Fibroblast of upper back skin (primary cell): ENCODE results near the gene BRD4.

Experiments used
- DNase-seq: peaks from one replicate; pipeline ENCODE4 v3.0.0-alpha.2; 2013

Gene BRD4

DNA sequence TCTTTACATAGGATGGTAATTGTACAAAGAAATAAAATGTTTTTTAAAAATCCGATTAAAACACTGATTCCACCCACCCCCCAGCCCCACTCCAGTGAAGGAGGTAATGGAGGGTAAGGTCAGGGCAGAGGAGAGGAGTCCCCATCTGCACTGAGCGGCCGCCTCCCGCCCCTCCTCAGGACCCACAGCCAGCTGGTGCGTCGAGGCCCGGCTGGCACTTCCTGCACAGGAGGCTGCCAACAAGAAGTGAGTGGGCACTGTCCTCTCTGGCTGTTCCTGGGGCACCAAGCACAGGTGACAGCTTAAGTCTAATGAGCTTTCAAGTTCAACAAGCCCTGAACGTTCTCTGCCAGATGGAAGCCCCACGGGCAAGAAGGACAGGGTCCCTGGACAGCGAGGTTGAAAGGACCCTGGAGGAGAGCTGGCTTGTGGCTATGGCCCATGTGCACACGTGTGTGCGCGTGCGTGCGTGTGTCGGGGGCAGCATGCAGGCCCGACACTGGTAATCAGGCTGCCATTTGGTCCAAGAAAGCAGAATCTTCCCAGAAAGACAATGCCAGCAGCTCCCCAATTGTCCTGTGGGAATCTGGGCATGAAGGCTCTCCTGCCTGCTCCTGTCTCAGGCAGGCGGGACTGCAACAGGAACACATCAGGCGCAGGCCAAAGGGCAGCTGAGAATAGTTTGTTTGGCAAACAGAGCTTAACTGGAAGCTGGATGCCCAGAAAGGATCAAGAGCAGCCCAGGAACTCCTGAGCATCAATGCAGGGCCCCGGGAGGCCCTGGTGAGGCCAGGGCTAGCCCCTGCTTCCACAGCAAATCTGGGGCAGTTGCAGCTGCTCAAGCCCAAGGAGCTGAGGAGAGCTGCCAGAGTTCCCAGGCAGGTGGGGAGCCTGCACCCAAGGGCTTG is 85.0 kb downstream of the BRD4 start:
- DNase-seq = no peak

DNA sequence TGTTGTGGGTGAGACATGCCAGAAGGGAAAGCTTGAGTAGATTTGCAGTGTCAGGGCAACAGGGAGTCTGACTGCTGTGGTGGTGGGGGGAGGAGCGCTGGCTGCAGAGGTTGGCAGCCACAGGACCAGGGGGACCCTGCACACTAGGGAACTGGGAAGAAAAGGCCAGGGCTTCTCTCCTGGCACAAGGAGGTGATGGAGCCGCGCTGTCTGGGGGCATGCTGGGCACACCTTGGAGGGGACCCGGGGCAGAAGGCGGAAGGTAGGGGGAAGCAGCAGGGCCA is 86.2 kb downstream of the BRD4 start:
- no peak for DNase-seq

DNA sequence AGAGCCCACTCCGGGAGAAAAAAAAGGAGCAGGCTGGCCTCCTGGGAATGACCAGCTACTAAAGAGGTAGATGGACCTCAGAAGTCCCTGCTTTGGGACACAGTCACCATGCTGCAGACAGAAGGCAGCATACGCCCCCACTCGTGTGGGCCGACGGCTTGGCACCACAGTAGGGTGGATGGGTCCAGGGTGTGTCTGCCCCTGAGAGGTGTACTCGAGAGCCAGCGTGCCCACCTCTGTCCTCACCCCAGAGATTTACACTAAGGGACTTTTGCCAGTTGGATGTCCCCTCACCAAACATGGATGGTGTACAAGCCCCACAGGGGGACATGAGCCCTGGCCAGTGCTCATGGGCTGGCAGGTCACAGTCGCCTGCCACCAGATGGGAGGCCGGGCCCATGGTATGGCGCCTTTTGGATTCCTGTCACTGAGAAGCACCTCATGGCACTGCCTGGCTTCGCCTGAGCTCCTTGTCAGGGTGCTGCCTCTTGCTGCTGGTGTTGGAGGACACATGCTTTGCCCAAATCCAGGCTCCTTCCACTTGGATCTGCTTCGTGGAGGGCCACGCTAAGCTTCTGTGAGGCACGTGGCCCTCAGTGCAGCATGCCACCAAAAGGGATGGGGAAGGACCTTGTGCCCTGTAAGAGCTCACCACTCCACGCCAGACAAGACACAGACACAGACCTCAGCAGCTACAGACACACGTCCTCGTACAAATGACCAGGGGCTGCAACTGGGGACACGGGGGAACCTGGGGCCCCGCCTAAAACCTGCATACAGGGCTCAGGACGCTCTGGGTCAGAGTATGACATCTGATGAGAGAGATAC is 86.8 kb downstream of the BRD4 start:
- DNase-seq = no peak

DNA sequence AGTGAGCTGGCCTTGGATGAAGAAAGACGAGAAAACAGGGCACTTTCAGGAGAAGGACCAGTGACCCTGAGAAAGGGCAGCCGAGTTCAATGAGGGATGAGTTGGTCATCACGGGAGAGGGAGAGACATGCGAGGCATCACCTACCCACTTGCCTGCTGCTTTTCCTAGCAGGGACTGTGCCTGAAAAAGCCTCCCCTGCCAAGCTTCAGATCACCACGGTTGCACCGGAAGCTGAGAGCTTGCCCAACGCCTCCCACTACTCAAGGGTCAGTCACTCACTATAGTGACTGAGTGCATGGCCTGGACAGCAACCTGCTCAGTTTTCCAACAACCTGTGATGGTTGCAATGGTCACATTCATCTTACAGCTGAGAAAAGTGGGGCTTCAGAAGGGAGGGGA is 87.5 kb downstream of the BRD4 start:
- DNase-seq = no peak

DNA sequence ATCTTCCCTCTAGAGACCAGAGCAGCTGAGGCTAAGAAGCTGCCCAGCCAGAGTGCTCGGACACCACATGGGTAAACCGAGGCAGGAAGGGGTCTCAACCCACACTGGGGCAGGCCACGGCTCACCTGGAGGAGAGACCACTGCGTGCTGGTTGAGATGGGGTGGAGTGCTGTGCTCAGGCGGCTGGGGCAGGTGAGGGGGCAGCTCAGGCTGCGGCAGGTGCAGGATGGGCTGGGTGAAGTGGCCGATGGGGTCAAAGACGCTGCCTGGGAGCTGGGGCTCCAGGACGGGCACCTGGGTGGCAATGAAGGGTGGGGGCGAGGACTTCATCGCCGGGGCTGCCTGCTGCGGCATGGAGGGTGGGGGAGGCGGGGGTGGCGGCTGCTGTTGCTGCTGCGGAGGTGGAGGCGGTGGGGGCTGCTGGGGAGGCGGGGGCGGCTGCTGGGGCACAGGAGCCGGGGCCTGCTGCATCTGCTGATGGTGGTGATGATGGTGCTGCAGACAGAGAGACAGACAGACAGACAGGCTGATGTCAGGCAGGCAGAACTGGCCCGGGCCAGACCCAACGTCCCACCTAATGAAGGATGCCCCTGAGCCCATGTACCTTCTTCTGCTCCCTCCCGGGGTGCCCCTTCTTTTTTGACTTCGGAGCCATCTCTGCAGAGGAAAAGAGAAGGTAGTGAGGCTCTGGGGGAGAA is 88.1 kb downstream of the BRD4 start:
- DNase-seq = no peak

DNA sequence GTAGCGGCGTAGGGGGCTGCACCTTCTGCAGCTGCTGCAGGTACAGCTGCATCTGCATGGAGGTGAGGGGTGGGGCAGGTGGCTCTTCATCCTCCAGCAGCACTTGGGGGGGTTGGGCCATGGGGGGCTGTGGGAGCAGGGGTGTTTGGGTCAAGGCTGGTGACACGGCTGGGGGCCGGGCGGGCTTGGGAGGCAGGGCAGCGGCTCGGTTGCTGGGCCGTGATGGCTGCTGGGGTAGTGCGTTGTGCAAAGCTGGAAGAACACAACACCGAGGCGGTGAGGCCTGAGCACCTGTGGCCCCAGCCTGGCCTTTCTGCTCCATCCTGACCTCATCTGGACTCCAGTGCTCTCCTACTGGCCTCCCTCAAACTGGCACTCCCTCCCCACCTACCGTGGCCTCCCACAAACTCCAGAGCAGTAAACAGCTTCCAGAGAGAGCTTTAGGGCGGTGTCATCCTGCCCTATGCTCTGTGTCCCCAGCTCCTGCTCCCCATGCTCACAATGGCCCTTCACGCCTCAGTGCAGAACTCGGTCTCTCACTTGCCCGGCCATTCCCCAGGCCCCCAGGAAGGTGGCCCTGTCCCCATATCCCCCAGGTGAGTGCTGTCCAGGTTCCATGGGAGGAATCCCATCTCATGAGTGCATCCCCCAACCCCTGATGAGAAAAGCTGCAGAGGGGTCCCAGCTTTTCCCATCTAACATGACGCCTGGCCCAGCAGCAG is 88.9 kb downstream of the BRD4 start:
- DNase-seq = no peak

DNA sequence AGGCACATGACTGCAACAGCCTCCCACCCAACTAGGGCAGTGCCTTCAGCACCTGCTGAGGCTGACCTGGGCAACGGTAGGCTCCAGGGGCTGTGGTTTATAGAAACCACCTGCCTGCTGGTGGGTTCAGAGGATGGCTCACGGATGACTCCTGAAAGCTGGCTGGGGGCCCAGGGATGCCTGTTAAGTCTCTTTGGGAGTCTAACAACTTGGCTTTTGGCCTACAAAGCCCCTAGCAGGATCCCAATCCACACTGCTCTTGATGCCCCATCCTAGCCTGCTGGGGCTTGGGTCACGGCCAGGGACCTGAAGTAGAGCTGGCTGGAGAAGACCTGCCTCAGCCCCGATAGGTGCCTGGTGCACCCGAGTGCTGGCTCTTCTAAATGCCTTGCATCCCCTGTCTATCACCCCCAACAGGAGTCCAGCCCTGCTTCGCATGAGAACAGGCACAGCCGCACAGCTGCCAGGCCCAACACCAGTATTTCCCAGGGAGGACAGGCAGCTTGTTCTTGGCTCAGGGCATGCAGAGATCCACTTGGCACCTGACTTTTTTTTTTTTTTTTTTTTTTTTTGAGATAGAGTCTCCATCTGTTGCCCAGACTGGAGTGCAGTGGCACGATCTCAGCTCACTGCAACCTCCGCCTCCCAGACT is 91.0 kb downstream of the BRD4 start:
- DNase-seq = no peak

DNA sequence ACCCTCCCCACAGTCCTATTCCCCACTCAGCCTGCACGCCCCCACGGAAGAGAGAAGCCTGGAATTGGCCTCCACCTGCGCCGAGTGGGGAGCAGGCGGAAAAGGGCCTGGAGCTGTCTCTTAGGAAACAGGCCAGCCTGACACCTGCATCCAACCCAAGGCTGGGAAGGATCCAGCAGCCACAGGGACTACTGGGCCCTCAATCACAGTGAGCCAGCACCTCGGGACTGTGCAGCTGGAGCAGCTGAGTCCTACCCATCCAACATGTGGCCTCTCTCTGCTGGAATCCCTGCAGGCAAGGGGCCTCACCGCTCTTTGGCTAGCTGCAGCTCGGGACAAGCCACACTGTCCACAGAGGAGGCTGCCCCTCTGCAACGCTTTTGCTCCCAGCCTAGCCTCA is 91.8 kb downstream of the BRD4 start:
- no peak for DNase-seq

DNA sequence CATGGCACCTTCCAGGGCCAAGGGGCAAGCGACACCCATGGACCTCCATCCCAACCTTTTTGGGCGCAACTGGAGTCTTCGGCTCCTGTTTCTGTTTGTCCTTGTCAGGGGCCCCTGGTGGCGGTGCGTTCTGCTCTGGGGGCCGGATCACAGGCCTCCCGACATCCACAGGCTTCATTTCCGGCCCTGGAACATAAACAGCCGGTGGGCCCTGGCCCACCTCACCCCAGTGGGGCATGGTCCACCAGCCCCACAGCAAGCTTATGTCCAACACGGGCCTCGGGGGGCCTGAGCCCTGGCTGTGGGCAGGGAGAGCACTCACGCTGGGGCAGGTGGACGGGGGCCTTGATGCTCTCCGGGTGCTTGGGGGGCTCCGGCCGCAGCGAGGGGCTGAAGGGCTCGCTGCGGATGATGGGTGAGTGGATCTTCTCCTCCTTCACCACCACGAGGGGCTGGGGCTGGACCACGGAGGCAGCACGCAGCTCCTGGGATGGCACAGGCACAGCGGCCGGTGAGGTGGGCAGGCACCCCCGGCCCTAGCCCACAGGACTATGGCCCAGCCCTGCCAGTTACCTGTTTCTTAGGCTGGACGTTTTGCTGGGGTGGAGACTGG is 92.9 kb downstream of the BRD4 start:
- no peak for DNase-seq

DNA sequence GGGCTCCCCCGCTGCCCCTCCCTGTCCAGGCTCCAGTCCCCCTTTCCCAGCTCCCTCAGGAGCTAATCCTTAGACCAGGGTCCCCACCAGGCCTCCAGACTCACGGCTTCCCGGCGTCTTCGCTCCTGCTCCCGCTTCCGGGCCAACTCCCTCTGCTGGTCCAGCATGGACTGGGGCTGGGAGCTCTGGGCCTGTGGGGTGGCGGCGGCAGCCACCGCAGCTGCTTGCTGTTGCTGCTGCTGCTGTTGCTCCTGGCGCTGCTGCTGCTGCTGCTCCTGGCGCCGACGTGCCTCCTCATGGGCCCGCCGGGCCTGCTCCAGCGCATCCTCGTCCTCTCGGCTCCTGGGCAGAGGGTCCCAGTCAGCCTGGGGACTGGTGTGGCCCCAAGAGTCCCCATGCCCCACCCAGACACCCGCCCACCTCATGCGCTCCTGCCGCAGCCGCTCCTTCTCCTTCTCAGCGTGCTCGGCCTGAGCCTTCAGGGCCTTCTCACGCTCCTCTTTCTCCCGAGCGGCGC is 93.6 kb downstream of the BRD4 start:
- no peak for DNase-seq

DNA sequence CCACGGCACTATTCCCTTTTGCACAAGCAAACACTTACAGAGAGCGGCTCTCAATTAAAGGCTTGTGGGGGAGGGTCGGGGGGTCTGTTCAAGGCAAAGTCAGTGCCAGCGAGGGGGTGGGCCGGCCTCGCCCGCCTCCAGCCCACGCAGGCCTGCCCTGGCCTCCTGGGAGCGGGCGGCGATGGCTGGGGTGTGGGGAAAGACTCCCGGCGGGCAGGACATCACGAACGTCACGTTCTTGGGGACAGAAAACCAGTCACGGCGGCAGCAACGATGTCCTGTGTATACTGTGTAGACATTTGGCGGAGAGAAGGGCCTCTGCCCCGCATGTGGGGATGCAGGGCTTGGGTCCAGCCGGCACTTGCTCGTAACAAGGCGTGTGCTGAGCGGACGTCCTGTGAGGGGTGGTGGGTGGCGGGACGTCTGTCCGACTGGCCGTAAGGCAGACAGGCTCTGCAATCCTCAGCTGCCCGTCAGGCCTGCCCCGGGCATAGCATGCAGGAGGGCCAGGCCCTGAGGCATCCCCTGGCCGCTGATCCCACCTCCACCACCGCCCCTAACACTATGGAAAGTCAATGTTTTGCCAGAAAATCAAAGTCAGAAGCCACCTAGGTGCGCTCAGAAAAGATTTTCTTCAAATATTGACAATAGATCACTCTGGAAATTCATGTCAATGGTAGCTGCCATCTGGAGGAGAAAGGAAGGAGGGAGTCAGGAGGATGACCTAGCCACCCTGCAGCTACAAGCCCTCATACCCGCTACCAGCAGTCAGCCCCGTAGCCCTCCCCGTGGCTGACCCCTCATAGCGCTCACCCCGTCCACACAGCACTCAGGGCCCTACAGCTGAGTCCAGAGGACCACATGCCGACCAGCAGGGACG is 94.3 kb downstream of the BRD4 start:
- DNase-seq = no peak

DNA sequence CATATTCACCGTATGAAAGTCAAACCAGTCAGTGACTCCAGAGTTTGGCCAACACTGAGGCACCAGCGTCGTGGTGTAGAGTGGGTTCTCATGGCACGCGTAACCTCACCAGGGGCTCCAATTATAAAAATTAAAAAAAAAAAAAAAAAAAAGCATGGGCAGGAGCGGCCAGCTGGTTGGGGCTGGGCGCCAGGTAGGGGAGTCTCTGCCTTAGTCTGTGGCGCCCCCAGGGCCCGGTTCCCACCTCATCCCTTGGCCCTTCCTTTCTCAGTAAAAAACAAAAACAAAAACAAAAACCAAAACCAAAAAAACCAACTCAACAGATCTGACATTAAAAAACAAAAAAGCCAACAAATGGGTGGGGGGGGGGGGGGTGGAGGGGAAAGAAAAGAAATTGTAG is 95.5 kb downstream of the BRD4 start:
- no peak for DNase-seq

DNA sequence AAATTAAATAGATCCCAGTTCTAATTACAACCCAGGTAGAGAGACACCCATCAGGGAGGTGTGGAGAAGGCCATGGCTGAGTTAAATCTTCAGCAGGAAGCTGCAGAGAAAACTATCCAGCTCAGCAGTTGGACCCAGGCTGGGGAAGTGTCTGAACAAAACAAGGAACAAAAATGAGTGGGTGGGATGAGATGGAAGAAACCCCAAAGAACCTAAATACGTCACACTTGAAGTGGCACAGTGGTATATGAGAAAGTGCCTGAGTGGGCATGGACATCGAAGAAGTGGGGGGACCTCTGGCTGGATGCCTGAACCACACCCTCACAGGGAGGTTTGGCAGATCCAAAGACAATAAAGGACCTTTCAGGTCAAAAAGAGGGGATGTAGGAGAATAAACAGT is 96.6 kb downstream of the BRD4 start:
- DNase-seq = no peak

DNA sequence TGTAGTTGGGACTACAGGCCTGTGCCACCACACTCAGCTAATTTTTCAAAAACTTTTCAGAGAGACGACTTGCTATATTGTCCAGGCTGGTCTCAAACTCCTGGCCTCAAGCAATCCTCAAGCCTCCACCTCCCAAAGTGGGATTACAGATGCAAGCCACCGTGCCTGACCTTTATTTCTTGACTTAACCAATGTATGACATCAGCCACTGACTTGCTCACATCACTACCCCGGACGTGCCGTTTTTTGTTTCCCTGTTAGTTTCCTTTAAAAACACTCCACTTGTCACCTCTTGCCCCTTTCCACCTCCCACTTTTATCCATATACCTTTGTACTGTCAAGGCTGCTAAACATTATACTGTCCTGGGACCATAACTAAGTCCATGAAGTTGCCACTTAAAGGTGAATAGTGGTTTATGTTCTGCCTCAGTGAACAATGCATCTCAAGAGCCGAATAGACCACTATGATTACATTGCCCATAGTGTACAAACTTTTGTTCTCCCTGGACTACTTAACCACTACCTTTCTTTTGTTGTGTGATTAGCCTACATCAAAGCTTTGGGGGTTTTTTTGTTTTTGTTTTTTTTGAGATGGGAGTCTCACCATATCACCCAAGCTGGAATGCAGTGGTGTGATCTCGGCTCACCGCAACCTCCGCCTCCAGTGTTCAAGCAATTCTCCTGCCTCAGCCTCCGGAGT is 97.8 kb downstream of the BRD4 start:
- no peak for DNase-seq

DNA sequence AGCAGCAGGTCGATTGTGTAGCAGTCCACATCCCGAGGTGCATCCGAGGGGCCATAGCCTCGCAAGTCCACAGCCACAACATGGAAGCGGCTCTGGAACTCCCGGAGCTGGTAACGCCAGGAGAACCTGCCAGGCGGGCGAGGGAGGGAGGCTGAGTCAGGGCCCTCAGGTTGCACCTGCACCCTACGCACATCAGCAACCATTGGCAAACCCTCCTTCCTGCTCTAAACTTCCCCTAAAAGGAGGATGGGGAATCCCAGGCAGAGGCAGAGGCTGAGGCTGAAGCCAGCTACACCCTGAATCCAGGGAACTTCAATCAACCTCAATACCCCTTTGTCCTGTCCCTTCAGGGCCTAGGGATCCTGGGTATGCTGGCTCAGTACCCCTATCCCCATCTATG is 101.1 kb downstream of the BRD4 start:
- DNase-seq = no peak

DNA sequence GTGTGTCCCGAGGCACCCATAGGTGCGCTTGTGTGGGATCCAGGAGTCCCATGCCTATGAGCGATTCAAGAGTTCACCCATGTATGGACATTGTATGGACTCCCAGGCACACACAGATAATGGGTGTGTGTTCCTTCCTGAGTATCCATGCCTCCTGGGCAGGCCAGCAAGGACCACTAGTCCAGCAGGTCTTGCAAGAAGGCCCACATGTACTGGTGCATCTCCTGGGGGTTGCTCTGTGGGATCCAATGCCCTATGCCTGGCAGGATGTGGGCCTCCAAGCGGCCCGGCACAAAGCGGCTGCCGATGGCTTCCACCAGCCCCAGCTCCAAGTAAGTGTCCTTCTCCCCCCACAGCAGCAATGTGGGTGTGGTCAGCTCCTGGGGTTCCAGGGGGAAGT is 105.1 kb downstream of the BRD4 start:
- DNase-seq = no peak

DNA sequence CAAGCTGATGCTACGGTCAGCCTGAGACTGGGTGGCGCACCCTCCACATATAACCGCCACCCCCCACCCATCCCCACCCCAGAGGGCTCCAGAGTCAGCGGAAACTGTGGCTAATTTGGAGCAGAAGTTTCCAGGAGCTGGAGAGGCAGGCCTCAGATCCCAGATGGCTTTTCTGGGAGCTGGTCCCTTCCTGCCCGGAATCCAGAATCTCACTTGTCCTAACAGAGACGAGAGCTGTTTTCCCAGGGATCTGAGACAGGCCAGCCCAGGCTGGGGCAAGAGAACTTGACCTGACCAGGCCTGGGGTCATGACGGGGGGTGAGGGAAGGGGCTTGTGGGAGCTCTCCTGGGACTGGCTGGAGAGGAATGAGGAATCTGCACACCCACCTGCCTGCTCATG is 106.6 kb downstream of the BRD4 start:
- DNase-seq = no peak

DNA sequence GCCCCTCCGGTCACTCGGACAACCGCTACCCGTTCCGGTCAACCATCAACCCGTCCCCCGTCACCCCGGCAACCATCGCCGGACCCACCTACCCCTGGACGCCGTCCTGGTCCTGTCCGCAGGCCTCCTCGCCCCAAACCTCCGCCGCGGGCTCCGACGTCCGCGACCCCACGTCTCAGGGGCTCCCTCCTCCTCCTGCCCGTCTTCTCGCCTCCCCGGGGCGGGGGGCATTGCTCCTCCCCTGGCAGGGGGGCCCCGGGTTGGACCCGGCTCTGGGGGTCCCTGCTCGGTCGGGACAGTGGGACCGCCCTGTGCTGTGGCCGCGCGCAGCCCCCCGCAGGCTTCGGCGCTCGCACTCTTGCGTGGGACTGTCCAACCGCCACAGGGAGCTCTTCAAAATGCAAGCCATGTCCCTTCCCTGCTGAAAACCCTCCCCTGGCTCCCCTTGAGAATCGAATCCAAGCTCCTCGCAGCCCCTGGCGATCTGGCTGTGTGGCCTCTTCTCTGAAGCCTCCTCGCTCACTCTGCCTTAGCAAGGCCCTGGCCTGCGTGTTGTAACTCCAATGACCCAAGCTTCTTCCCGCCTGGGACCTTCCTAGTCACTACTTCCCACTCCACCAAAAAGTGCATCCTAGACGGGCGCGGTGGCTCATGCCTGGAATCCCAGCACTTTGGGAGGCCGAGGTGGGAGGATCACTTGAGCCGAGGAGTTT is 108.5 kb downstream of the BRD4 start:
- no peak for DNase-seq
